Keratinocyte (primary cell): ENCODE measurements around the gene ENGASE. TPM values are rescaled to one million over a fixed set of nuclear protein-coding genes. Genes with fewer than 3 reads are reported as not detected.

Experiments
- DNase-seq: peaks from one replicate; pipeline ENCODE4 v3.0.0-alpha.2; 2011; ENCODE audit warnings: low read depth, missing footprints, low spot score
- FAIRE-seq: peaks from 2 replicates; lab custom pipeline; 2011; peaks lifted over from hg19 to GRCh38; lab: Jason Lieb, UNC
- H2AFZ ChIP-seq: 2 replicates; pipeline ENCODE4 v1.6.0; 2012; ENCODE audit warnings: low read length, control low read depth, inconsistent platforms; ENCODE audit not compliant: control insufficient read depth
- H3K27ac ChIP-seq: 2 replicates; pipeline ENCODE4 v1.5.1; 2011; ENCODE audit warnings: low read length; ENCODE audit not compliant: control insufficient read depth, insufficient read depth
- H3K27me3 ChIP-seq: 3 replicates; pipeline ENCODE4 v1.6.0; 2011; ENCODE audit warnings: low read length; ENCODE audit not compliant: control insufficient read depth, insufficient read depth; ENCODE audit errors: extremely low read depth
- H3K36me3 ChIP-seq, 2 experiments: 2 replicates in 1 of 2; 3 replicates in 1 of 2; pipeline ENCODE4 v1.5.1; 2011; ENCODE audit warnings: low read length in 2 of 2, mild to moderate bottlenecking in 1 of 2; ENCODE audit not compliant: control insufficient read depth in 2 of 2, insufficient read depth in 2 of 2; ENCODE audit errors: extremely low read depth in 1 of 2
- H3K4me1 ChIP-seq: 3 replicates; pipeline ENCODE4 v1.5.1; 2011; ENCODE audit warnings: low read length; ENCODE audit not compliant: control insufficient read depth, insufficient read depth; ENCODE audit errors: extremely low read depth
- H3K4me2 ChIP-seq: 3 replicates; pipeline ENCODE4 v1.6.0; 2011; ENCODE audit warnings: low read depth, low read length; ENCODE audit not compliant: control insufficient read depth, insufficient read depth; ENCODE audit errors: extremely low read depth
- H3K4me3 ChIP-seq, 3 experiments: fragments of 200-600 bp in 1 of 3; sonication (generic) in 1 of 3; 2 replicates in 2 of 3; 3 replicates in 1 of 3; pipeline ENCODE4 v1.5.1; 2011 to 2016; ENCODE audit warnings: low read length in 3 of 3, mild to moderate bottlenecking in 3 of 3, control low read depth in 2 of 3, inconsistent platforms in 1 of 3, low read depth in 1 of 3, mixed read lengths in 1 of 3, mixed run types in 1 of 3, moderate library complexity in 1 of 3; ENCODE audit not compliant: control insufficient read depth in 2 of 3, insufficient read depth in 2 of 3; ENCODE audit errors: extremely low read depth in 1 of 3
- H3K79me2 ChIP-seq: 2 replicates; pipeline ENCODE4 v1.6.0; 2012; ENCODE audit warnings: low read length; ENCODE audit not compliant: control insufficient read depth, insufficient read depth
- H3K9ac ChIP-seq: 3 replicates; pipeline ENCODE4 v1.6.0; 2011; ENCODE audit warnings: low read length; ENCODE audit not compliant: control insufficient read depth, insufficient read depth; ENCODE audit errors: extremely low read depth
- H3K9me1 ChIP-seq: 3 replicates; pipeline ENCODE4 v1.6.0; 2011; ENCODE audit warnings: low read length; ENCODE audit not compliant: control insufficient read depth, insufficient read depth; ENCODE audit errors: extremely low read depth
- H3K9me3 ChIP-seq: 2 replicates; pipeline ENCODE4 v1.5.1; 2012; ENCODE audit warnings: low read depth, low read length; ENCODE audit not compliant: control insufficient read depth
- H4K20me1 ChIP-seq: 3 replicates; pipeline ENCODE4 v1.6.0; 2011; ENCODE audit warnings: low read length; ENCODE audit not compliant: control insufficient read depth, insufficient read depth; ENCODE audit errors: extremely low read depth
- EZH2 ChIP-seq: IDR thresholded peaks from one replicate; pipeline ENCODE4 v1.6.1; 2012; ENCODE audit warnings: inconsistent platforms, mild to moderate bottlenecking, low read length, moderate library complexity
- dilution Hi-C: fragments of 300-500 bp; cut with MboI; formaldehyde crosslinking; loops from one replicate; pipeline ENCODE4 v1.7.0; 2020; ENCODE audit warnings: low sequenced_read_pairs; ENCODE audit not compliant: extremely low pct_ligation_motif_present
- polyA plus RNA-seq, 5 experiments: library from polyadenylated mRNA; depleted of rRNA in 3 of 5; stranded (reverse) in 3 of 5; stranded (forward) in 1 of 5; unstranded in 1 of 5; fragments of >200 nt; gene quantifications; 1 replicate in 1 of 5; 2 replicates in 3 of 5; 3 replicates in 1 of 5; pipeline versions ENCODE4 v1.2.1 to v1.2.3, GENCODE V29; 2011 to 2012; ENCODE audit warnings: missing spikeins in 2 of 5, low read depth in 1 of 5, low replicate concordance in 1 of 5
- TF ChIP-seq, protein P1 (sequence below), 3 experiments: IDR thresholded peaks in 1 of 3; conservative IDR thresholded peaks in 1 of 3; optimal IDR thresholded peaks in 1 of 3; 2 replicates in 2 of 3; 3 replicates in 1 of 3; pipeline versions ENCODE3 to v1.5.1; 2011; ENCODE audit warnings: low read length in 3 of 3, mild to moderate bottlenecking in 3 of 3, moderate library complexity in 2 of 3, control low read depth in 1 of 3, inconsistent platforms in 1 of 3; ENCODE audit not compliant: insufficient read depth in 2 of 3; ENCODE audit errors: extremely low read depth in 1 of 3

Gene ENGASE
- polyA plus RNA-seq, 1 donor (not counting 4 experiments of a cell fraction or from before 2014, with no cell fraction given), result 6.6 TPM

DNA sequence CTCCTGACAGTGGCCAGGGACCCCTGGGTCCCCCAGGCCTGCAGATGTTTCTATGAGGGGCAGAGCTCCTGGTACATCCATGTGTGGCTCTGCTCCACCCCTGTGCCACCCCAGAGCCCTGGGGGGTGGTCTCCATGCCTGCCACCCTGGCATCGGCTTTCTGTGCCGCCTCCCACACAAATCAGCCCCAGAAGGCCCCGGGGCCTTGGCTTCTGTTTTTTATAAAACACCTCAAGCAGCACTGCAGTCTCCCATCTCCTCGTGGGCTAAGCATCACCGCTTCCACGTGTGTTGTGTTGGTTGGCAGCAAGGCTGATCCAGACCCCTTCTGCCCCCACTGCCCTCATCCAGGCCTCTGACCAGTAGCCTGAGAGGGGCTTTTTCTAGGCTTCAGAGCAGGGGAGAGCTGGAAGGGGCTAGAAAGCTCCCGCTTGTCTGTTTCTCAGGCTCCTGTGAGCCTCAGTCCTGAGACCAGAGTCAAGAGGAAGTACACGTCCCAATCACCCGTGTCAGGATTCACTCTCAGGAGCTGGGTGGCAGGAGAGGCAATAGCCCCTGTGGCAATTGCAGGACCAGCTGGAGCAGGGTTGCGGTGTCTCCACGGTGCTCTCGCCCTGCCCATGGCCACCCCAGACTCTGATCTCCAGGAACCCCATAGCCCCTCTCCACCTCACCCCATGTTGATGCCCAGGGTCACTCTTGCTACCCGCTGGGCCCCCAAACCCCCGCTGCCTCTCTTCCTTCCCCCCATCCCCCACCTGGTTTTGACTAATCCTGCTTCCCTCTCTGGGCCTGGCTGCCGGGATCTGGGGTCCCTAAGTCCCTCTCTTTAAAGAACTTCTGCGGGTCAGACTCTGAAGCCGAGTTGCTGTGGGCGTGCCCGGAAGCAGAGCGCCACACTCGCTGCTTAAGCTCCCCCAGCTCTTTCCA, 25.5 kb upstream of the ENGASE start:
- no peak overlapping the region for H3K4me3 ChIP-seq
- no peak for DNase-seq
- no peak overlapping the region for H3K4me2 ChIP-seq
- H3K79me2 ChIP-seq, result no peaks in the 10 kb centered on the region
- no peak overlapping the region for H2AFZ ChIP-seq
- no peak overlapping the region for H3K9ac ChIP-seq
- H3K36me3 ChIP-seq, result no peaks in the 10 kb centered on the region
- peaks cover 4% of the 10 kb centered on the region for H3K27me3 ChIP-seq
- no peaks in the 10 kb centered on the region for H3K9me3 ChIP-seq
- no peak for TF ChIP-seq EZH2
- TF ChIP-seq, protein P1, sequence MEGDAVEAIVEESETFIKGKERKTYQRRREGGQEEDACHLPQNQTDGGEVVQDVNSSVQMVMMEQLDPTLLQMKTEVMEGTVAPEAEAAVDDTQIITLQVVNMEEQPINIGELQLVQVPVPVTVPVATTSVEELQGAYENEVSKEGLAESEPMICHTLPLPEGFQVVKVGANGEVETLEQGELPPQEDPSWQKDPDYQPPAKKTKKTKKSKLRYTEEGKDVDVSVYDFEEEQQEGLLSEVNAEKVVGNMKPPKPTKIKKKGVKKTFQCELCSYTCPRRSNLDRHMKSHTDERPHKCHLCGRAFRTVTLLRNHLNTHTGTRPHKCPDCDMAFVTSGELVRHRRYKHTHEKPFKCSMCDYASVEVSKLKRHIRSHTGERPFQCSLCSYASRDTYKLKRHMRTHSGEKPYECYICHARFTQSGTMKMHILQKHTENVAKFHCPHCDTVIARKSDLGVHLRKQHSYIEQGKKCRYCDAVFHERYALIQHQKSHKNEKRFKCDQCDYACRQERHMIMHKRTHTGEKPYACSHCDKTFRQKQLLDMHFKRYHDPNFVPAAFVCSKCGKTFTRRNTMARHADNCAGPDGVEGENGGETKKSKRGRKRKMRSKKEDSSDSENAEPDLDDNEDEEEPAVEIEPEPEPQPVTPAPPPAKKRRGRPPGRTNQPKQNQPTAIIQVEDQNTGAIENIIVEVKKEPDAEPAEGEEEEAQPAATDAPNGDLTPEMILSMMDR (optimal IDR thresholded peaks at IDR 0.05 in 1 of 3, IDR thresholded peaks at IDR 0.05 in 1 of 3, conservative IDR thresholded peaks at IDR 0.05 in 1 of 3; ENCODE audit: extremely low read depth in 1 of 3, insufficient read depth in 2 of 3, low read length in 3 of 3), result no peak
- FAIRE-seq, result no peak
- H3K9me1 ChIP-seq, result no peaks in the 10 kb centered on the region
- no peak overlapping the region for H3K27ac ChIP-seq
- H3K4me1 ChIP-seq, result peaks cover 7% of the 10 kb centered on the region
- H4K20me1 ChIP-seq, result no peaks in the 10 kb centered on the region
- dilution Hi-C loops, result loop anchor here (25.0 kb wide), 1 partner anchor 338 kb away; no protein-coding TSS in a partner anchor

DNA sequence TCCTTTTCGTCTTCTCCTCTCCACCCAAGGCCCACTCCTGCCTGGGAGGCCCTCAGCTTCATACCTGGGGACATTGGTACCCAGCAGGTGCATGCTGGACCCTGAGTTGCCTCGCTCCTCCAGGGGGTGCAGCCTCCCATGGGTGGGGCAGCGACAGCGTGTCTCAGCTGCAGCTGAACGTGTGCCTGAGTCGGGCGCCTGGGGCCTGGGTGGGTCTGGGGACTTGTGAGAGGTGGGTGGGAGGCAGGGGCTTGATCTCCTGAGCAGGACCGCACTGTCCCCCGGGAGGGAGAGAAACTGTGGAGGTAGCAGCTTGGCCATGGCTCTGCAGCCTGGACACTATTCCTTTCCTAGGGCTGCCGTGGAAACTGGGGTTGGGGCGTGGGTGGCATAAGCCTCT, 24.8 kb upstream of the ENGASE start:
- Histone ChIP-seq H4K20me1 (no peaks in the 10 kb centered on the region), H3K4me1 (peaks cover 7% of the 10 kb centered on the region), H3K9me3 (no peaks in the 10 kb centered on the region), H3K4me3 (no peak overlapping the region), H3K9me1 (no peaks in the 10 kb centered on the region), H3K4me2 (no peak overlapping the region), H3K36me3 (no peaks in the 10 kb centered on the region), H3K79me2 (no peaks in the 10 kb centered on the region), H3K9ac (no peak overlapping the region), H3K27ac (no peak overlapping the region), H2AFZ (no peak overlapping the region), H3K27me3 (peaks cover 4% of the 10 kb centered on the region)
- DNase-seq (no peak), FAIRE-seq (no peak)
- dilution Hi-C loops, result loop anchor here (25.0 kb wide), 1 partner anchor 337 kb away; no protein-coding TSS in a partner anchor
- no peak for TF ChIP-seq EZH2
- TF ChIP-seq, protein P1 (optimal IDR thresholded peaks at IDR 0.05 in 1 of 3, IDR thresholded peaks at IDR 0.05 in 1 of 3, conservative IDR thresholded peaks at IDR 0.05 in 1 of 3; ENCODE audit: extremely low read depth in 1 of 3, insufficient read depth in 2 of 3, low read length in 3 of 3), result no peak
